Karpas-422 (cell line): ENCODE results near the gene RPS6KC1. TPM values are rescaled to one million over a fixed set of nuclear protein-coding genes. Genes with fewer than 3 reads are reported as not detected.
"Not testable (repeated sequence)": the region's sequence is repeated elsewhere in the genome, so short reads cannot be mapped to it uniquely, and the experiment has no call there.

Source experiments
- DNase-seq: peaks from one replicate; pipeline ENCODE4 v3.0.0-alpha.2; 2015
- H2AFZ ChIP-seq: fragments of 200-600 bp; sonication (generic); 2 replicates; pipeline ENCODE4 v1.6.1; 2014; ENCODE audit warnings: antibody characterized with exemption, low read length, mixed read lengths
- H3K27ac ChIP-seq: fragments of 200-600 bp; sonication (generic); 2 replicates; pipeline ENCODE4 v1.5.1; 2014; ENCODE audit warnings: mild to moderate bottlenecking, low read length, moderate library complexity
- H3K27me3 ChIP-seq: fragments of 200-600 bp; sonication (generic); 2 replicates; pipeline ENCODE4 v1.6.1; 2014; ENCODE audit warnings: low read length, mixed read lengths
- H3K36me3 ChIP-seq: fragments of 200-600 bp; sonication (generic); 2 replicates; pipeline ENCODE4 v1.6.1; 2014; ENCODE audit warnings: low read length, mixed read lengths; ENCODE audit not compliant: insufficient read depth
- H3K4me1 ChIP-seq: fragments of 200-600 bp; sonication (generic); 2 replicates; pipeline ENCODE4 v1.6.1; 2014; ENCODE audit warnings: mild to moderate bottlenecking, low read length, mixed read lengths
- H3K4me2 ChIP-seq: fragments of 200-600 bp; sonication (generic); 2 replicates; pipeline ENCODE4 v1.6.1; 2014; ENCODE audit warnings: low read length, low read depth, mild to moderate bottlenecking; ENCODE audit not compliant: poor library complexity, severe bottlenecking
- H3K4me3 ChIP-seq: fragments of 200-600 bp; sonication (generic); 2 replicates; pipeline ENCODE4 v1.5.1; 2014; ENCODE audit warnings: mild to moderate bottlenecking, antibody characterized with exemption, low read length, mixed read lengths
- H3K79me2 ChIP-seq: fragments of 200-600 bp; sonication (generic); 2 replicates; pipeline ENCODE4 v1.6.1; 2014; ENCODE audit warnings: mild to moderate bottlenecking, low read length, mixed read lengths
- H3K9ac ChIP-seq: fragments of 200-600 bp; sonication (generic); 2 replicates; pipeline ENCODE4 v1.6.0; 2014; ENCODE audit warnings: low read length
- H3K9me2 ChIP-seq: fragments of 200-600 bp; sonication (generic), shearing (Covaris generic); replicated peaks from 2 replicates; pipeline ENCODE4 v1.6.0; 2014; ENCODE audit warnings: mild to moderate bottlenecking, low read length, moderate library complexity; ENCODE audit not compliant: insufficient read depth
- H3K9me3 ChIP-seq: fragments of 300-700, 200-600 bp; sonication (generic); 2 replicates; pipeline ENCODE4 v1.6.1; 2014; ENCODE audit warnings: low read length, mixed read lengths
- H4K20me1 ChIP-seq: fragments of 200-600 bp; sonication (generic); 2 replicates; pipeline ENCODE4 v1.6.1; 2014; ENCODE audit warnings: mild to moderate bottlenecking, antibody characterized with exemption, low read length, low read depth; ENCODE audit not compliant: insufficient read depth
- total RNA-seq: library from RNA; depleted of rRNA; stranded (reverse); fragments of >200 nt; shearing (Covaris generic); gene quantifications from 2 replicates; pipeline ENCODE4 v1.2.3, GENCODE V29; 2014; ENCODE audit warnings: low replicate concordance

The RPS6KC1 gene
- total RNA-seq, 1 experiment from 2014 or later = 13.2 TPM

DNA sequence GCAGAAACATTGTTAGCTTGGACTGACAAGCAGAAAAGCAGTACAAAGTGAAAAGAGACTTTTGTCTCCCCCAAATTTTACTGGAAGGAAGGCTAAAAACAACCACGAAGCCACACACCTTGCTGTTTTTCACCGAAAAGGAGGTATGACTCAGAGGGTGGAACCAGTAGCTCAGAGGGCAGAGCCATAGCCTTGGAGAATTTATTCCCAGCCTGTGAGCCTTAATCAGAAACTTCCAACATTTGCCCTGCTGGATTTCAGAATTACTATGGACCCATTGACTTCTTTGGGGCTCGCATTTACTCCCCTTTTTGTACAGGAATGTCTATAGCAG, 32.0 kb downstream of the RPS6KC1 start:
- Histone ChIP-seq H3K9me2 (no peaks in the 10 kb centered on the region), H3K4me1 (no peaks in the 10 kb centered on the region), H3K4me3 (no peak overlapping the region), H3K9me3 (no peaks in the 10 kb centered on the region), H3K9ac (no peak overlapping the region), H4K20me1 (no peaks in the 10 kb centered on the region), H3K27ac (no peak overlapping the region), H3K79me2 (no peaks in the 10 kb centered on the region), H2AFZ (no peak overlapping the region), H3K4me2 (no peak overlapping the region), H3K36me3 (no peaks in the 10 kb centered on the region; the same call in 1 of the 2 replicates), H3K27me3 (no peaks in the 10 kb centered on the region)
- DNase-seq = no peak

DNA sequence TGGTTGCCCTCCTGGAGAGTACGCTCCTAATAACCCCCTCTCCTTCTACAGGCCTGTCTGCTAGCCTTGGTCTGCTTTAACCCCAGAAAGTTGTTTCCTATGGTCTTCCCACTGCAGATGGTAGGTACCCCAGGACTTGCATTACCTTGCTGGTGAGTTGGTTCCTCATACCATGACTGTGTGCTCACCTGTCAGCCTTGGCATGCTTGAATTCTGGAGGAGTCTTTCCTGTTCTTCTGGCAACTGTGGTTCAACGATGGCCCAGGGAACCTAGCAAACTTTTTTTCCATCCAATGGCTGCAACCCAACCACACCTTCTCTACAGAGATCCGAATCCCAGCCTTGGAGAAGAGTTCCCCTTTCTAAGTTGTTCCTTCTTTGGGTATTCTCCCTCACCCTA, 36.9 kb downstream of the RPS6KC1 start:
- H3K9me2 ChIP-seq = no peaks in the 10 kb centered on the region
- H3K4me2 ChIP-seq = no peak overlapping the region
- H3K27ac ChIP-seq = no peak overlapping the region
- H3K79me2 ChIP-seq = no peaks in the 10 kb centered on the region
- no peak overlapping the region for H3K9ac ChIP-seq
- H3K36me3 ChIP-seq = no peaks in the 10 kb centered on the region; the same call in 1 of the 2 replicates
- H3K4me1 ChIP-seq = no peaks in the 10 kb centered on the region
- H2AFZ ChIP-seq = no peak overlapping the region
- H3K27me3 ChIP-seq = no peaks in the 10 kb centered on the region
- no peaks in the 10 kb centered on the region for H3K9me3 ChIP-seq
- DNase-seq = no peak
- no peak overlapping the region for H3K4me3 ChIP-seq
- no peaks in the 10 kb centered on the region for H4K20me1 ChIP-seq

GRCh38 chr1:213089924-213090677, 39.1 kb downstream of the RPS6KC1 start:
- H3K79me2 ChIP-seq = no peaks in the 10 kb centered on the region
- no peak for DNase-seq
- H3K27ac ChIP-seq = no peak overlapping the region
- no peak overlapping the region for H3K4me3 ChIP-seq
- H3K4me1 ChIP-seq = no peaks in the 10 kb centered on the region
- H3K36me3 ChIP-seq = no peaks in the 10 kb centered on the region; the same call in 1 of the 2 replicates
- H3K4me2 ChIP-seq = no peak overlapping the region
- H3K27me3 ChIP-seq = no peaks in the 10 kb centered on the region
- H3K9ac ChIP-seq = no peak overlapping the region
- no peak overlapping the region for H2AFZ ChIP-seq
- no peaks in the 10 kb centered on the region for H3K9me3 ChIP-seq
- H3K9me2 ChIP-seq = no peaks in the 10 kb centered on the region
- no peaks in the 10 kb centered on the region for H4K20me1 ChIP-seq

DNA sequence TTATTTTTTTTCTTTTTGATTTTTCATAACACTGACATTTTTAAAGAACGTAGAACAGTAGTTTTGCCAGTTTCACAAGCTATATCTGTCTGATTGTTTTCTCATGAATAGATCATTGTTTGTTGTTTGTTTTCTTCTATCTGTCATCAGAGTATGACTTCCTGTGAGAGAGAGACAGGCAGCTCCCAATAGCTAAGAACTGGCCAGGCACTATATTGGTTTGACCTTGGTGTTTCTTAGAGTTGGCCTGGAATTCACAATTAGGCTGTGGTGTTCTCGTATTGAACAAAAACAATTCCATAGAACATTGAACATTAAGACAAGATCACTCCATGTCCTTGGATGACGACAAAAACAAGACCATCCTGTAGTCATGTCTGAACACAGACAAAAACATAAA, 43.4 kb downstream of the RPS6KC1 start:
- Histone ChIP-seq H3K4me2 (no peak overlapping the region), H3K79me2 (no peaks in the 10 kb centered on the region), H4K20me1 (no peaks in the 10 kb centered on the region), H3K27ac (no peak overlapping the region), H3K4me1 (no peaks in the 10 kb centered on the region), H3K9me2 (no peaks in the 10 kb centered on the region), H2AFZ (no peak overlapping the region), H3K4me3 (no peak overlapping the region), H3K36me3 (no peaks in the 10 kb centered on the region), H3K9ac (no peak overlapping the region), H3K27me3 (no peaks in the 10 kb centered on the region), H3K9me3 (no peaks in the 10 kb centered on the region)
- DNase-seq = no peak

DNA sequence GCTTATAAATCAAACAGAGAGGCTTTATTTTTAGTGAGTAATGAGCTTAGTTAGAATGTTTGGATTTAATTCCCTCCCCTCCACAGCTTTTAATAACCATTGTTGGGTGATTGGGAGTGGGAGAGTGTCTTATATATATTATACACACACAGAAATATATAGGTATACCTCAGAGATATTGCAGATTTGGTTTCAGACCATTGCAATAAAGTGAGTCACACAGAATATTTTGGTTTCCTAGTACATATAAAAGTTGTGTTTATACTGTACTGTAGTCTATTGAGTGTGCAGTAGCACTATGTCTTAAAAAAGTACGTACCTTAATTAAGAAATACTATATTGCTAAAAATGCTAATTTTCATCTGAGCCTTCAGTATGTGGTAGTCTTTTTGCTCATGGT, 44.4 kb downstream of the RPS6KC1 start:
- H3K4me3 ChIP-seq = no peak overlapping the region
- H3K4me2 ChIP-seq = no peak overlapping the region
- no peaks in the 10 kb centered on the region for H3K9me3 ChIP-seq
- no peaks in the 10 kb centered on the region for H3K9me2 ChIP-seq
- H3K4me1 ChIP-seq = no peaks in the 10 kb centered on the region
- no peak overlapping the region for H3K27ac ChIP-seq
- H2AFZ ChIP-seq = no peak overlapping the region
- H3K36me3 ChIP-seq = no peaks in the 10 kb centered on the region
- no peak for DNase-seq
- no peaks in the 10 kb centered on the region for H4K20me1 ChIP-seq
- H3K27me3 ChIP-seq = no peaks in the 10 kb centered on the region
- no peaks in the 10 kb centered on the region for H3K79me2 ChIP-seq
- H3K9ac ChIP-seq = no peak overlapping the region

- Histone ChIP-seq H3K9ac (no peak overlapping the region), H2AFZ (no peak overlapping the region), H3K4me1 (peaks cover 12% of the 10 kb centered on the region), H3K9me3 (no peaks in the 10 kb centered on the region), H3K27me3 (no peaks in the 10 kb centered on the region), H4K20me1 (no peaks in the 10 kb centered on the region), H3K79me2 (no peaks in the 10 kb centered on the region), H3K4me2 (no peak overlapping the region), H3K27ac (no peak overlapping the region), H3K4me3 (no peak overlapping the region), H3K9me2 (no peaks in the 10 kb centered on the region), H3K36me3 (no peaks in the 10 kb centered on the region)
- DNase-seq = no peak
Observed at GRCh38 chr1:213099682-213100399, 48.8 kb downstream of the RPS6KC1 start.

DNA sequence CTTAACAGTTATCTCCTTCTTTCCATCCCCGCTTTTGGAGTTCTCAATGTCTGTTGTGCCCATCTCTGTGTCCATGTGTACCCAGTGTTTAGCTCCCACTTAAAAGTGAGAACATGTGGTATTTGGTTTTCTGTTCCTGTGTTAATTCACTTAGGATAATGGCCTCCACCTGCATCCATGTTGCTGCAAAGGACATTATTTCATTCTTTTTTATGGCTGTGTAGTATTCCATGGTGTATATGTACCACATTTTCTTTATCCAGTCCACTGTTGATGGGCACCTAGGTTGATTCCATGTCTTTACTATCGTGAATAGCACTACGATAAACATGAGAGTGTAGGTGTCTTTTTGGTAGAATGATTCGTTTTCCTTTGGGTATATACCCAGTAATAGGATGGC, 49.5 kb downstream of the RPS6KC1 start:
- DNase-seq = not testable (repeated sequence)
- H3K4me1 ChIP-seq = peaks cover 12% of the 10 kb centered on the region

DNA sequence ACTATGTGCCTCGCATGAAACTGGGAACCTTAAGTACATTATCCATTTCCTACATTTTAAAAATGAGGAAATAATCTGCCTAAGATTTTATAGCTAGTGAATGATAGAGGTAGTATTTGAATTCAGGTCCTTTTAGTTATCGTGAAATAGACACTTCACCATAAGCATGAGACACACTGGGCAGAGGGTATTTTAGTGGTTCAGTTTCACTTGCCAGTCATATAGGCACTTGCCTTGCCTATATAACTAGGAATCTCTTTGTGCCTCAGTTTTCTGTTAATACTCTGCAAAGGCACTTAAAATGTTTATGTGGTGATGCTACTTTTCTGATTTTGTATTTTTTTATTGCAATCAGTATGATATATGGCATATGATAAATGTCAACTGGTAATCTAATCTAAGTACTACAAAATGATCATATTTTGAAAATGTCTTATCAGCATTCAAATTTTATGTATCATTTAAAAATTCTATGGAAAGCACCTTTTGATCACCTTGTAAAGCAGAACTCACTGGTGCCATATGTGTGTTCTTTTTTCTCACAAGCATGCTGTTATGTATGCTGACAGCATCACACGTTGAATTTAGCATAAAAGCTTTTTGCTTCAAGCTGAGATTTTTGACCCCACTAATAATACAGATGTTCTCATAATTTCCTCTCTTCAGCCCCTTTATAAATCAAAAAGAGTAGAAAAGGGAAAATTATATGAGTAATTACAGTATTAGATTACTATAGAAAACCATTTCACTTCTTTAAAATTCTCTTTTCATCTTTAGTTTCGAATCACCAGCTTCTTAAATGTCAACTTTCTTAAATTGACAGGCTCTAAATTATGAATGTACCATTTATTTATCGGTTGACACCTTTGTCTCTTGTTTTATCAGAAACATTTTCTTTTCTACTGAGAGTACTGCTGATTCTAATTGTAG, 52.6 kb downstream of the RPS6KC1 start:
- Histone ChIP-seq H2AFZ (no peak overlapping the region), H3K9me2 (no peaks in the 10 kb centered on the region), H3K36me3 (no peaks in the 10 kb centered on the region), H3K4me2 (peak overlapping the region; percentile 29), H3K27ac (no peak overlapping the region), H3K4me3 (no peak overlapping the region), H3K79me2 (no peaks in the 10 kb centered on the region), H4K20me1 (no peaks in the 10 kb centered on the region), H3K9ac (no peak overlapping the region), H3K27me3 (no peaks in the 10 kb centered on the region), H3K9me3 (no peaks in the 10 kb centered on the region), H3K4me1 (peaks cover 12% of the 10 kb centered on the region)
- DNase-seq = no peak

More for the DNA sequence above, 49.5 kb downstream of the RPS6KC1 start:
- H3K9me3 ChIP-seq, H3K9me2 ChIP-seq, H2AFZ ChIP-seq, H3K27ac ChIP-seq, H3K4me3 ChIP-seq, H3K9ac ChIP-seq, H3K27me3 ChIP-seq, H3K79me2 ChIP-seq, H3K4me2 ChIP-seq, H3K36me3 ChIP-seq, H4K20me1 ChIP-seq: not testable (repeated sequence)
